GM23338 (cell line): ENCODE data around the gene KSR2. TPM values are rescaled to one million over a fixed set of nuclear protein-coding genes. Genes with fewer than 3 reads are reported as not detected.

Source experiments
- ATAC-seq: fragments of 200-7000 bp; cut with Tn5 transposase; 3 replicates; pipeline ENCODE4 v1.9.1; 2020
- DNase-seq: peaks from one replicate; pipeline ENCODE4 v3.0.0-alpha.2; 2015; ENCODE audit warnings: low spot score
- H2AFZ ChIP-seq: fragments of 200-600 bp; sonication (generic); 2 replicates; pipeline ENCODE4 v1.8.0; 2016; ENCODE audit warnings: antibody characterized with exemption, mild to moderate bottlenecking, moderate library complexity
- H3F3A ChIP-seq: fragments of 200-600 bp; sonication (generic); replicated peaks from 2 replicates; pipeline ENCODE4 v1.8.0; 2017; ENCODE audit warnings: antibody characterized with exemption, mixed run types, low read depth
- H3K27ac ChIP-seq: fragments of 200-600 bp; sonication (generic); 2 replicates; pipeline ENCODE4 v1.6.1; 2016; ENCODE audit warnings: low read depth
- H3K27me3 ChIP-seq: fragments of 200-600 bp; sonication (generic); 2 replicates; pipeline ENCODE4 v1.8.0; 2016; ENCODE audit warnings: mild to moderate bottlenecking, mixed run types, moderate library complexity; ENCODE audit not compliant: insufficient read depth
- H3K36me3 ChIP-seq: fragments of 200-600 bp; sonication (generic); 2 replicates; pipeline ENCODE4 v1.8.0; 2016; ENCODE audit warnings: mild to moderate bottlenecking; ENCODE audit not compliant: insufficient read depth
- H3K4me1 ChIP-seq: fragments of 200-600 bp; sonication (generic); 2 replicates; pipeline ENCODE4 v1.8.0; 2016; ENCODE audit warnings: mild to moderate bottlenecking, moderate library complexity; ENCODE audit not compliant: insufficient read depth
- H3K4me2 ChIP-seq: fragments of 200-600 bp; sonication (generic); 2 replicates; pipeline ENCODE4 v1.7.1; 2017; ENCODE audit warnings: mixed run types
- H3K4me3 ChIP-seq: fragments of 200-600 bp; sonication (generic); 2 replicates; pipeline ENCODE4 v1.6.1; 2016; ENCODE audit warnings: mixed run types
- H3K79me2 ChIP-seq: fragments of 200-600 bp; sonication (generic); replicated peaks from 2 replicates; pipeline ENCODE4 v1.8.0; 2017; ENCODE audit warnings: mild to moderate bottlenecking; ENCODE audit not compliant: insufficient read depth
- H3K9me2 ChIP-seq: fragments of 200-600 bp; sonication (generic); 2 replicates; pipeline ENCODE4 v1.8.0; 2017; ENCODE audit not compliant: insufficient read depth
- H4K20me1 ChIP-seq: fragments of 200-600 bp; sonication (generic); replicated peaks from 2 replicates; pipeline ENCODE4 v1.8.0; 2017; ENCODE audit warnings: mild to moderate bottlenecking; ENCODE audit not compliant: insufficient read depth
- H3K27ac Mint-ChIP-seq: 2 replicates; pipeline ENCODE4 v1.8.0; 2020; ENCODE audit warnings: inconsistent platforms, mild to moderate bottlenecking, moderate library complexity, mixed read lengths
- H3K27me3 Mint-ChIP-seq: 3 replicates; pipeline ENCODE4 v1.8.0; 2022; ENCODE audit warnings: low read depth, mild to moderate bottlenecking, moderate library complexity, mixed read lengths, inconsistent platforms; ENCODE audit not compliant: insufficient read depth, poor library complexity
- H3K36me3 Mint-ChIP-seq: 3 replicates; pipeline ENCODE4 v1.8.0; 2021; ENCODE audit warnings: low read depth, mild to moderate bottlenecking, inconsistent platforms, moderate library complexity, mixed read lengths
- H3K4me1 Mint-ChIP-seq: 3 replicates; pipeline ENCODE4 v1.8.0; 2020; ENCODE audit warnings: mild to moderate bottlenecking, inconsistent platforms, mixed read lengths
- H3K4me3 Mint-ChIP-seq: 3 replicates; pipeline ENCODE4 v1.8.0; 2021; ENCODE audit warnings: moderate library complexity, mild to moderate bottlenecking, inconsistent platforms, mixed read lengths
- H3K9me3 Mint-ChIP-seq: 3 replicates; pipeline ENCODE4 v1.8.0; 2020; ENCODE audit warnings: moderate library complexity, mild to moderate bottlenecking, inconsistent platforms, mixed read lengths
- CREB1 ChIP-seq: fragments of 250-450 bp; sonication (Bioruptor Pico); IDR thresholded peaks from 2 replicates; pipeline ENCODE4 v1.5.0; 2020; ENCODE audit warnings: low read depth, mild to moderate bottlenecking, moderate library complexity
- EZH2 ChIP-seq: fragments of 200-600 bp; sonication (generic); IDR thresholded peaks from one replicate; pipeline ENCODE4 v1.8.0; 2017; ENCODE audit warnings: antibody characterized with exemption, mild to moderate bottlenecking, low read depth; ENCODE audit not compliant: unreplicated experiment
- EZH2phosphoT487 ChIP-seq: fragments of 200-600 bp; sonication (generic); IDR thresholded peaks from one replicate; pipeline ENCODE4 v1.8.1; 2018; ENCODE audit warnings: antibody characterized with exemption; ENCODE audit not compliant: unreplicated experiment
- JUNB ChIP-seq: IDR thresholded peaks from one replicate; pipeline ENCODE4 v1.6.1; 2016; ENCODE audit warnings: antibody characterized with exemption; ENCODE audit not compliant: unreplicated experiment
- NANOG ChIP-seq: IDR thresholded peaks from 2 replicates; pipeline ENCODE4 v1.6.1; 2016; ENCODE audit warnings: antibody characterized with exemption, borderline replicate concordance
- ZNF114 ChIP-seq: fragments of 250-450 bp; sonication (Bioruptor Pico); IDR thresholded peaks from 2 replicates; pipeline ENCODE4 v1.5.0; 2020; ENCODE audit warnings: mild to moderate bottlenecking, moderate library complexity
- polyA plus RNA-seq: library from polyadenylated mRNA; unstranded; fragments of >200 nt; fragmentation: Nextera tagmentation; extraction: Ambion mirVana; gene quantifications from 2 replicates; pipeline ENCODE4 v1.2.1, GENCODE V29; 2016
- total RNA-seq: library from RNA; depleted of rRNA; stranded (reverse); fragments of >200 nt; shearing (Covaris generic); gene quantifications from 2 replicates; pipeline ENCODE4 v1.2.3, GENCODE V29; 2014
- TF ChIP-seq, protein P1 (sequence below): fragments of 250-450 bp; sonication (Bioruptor Pico); IDR thresholded peaks from 2 replicates; pipeline ENCODE4 v1.5.0; 2020; ENCODE audit warnings: mild to moderate bottlenecking, moderate library complexity
- TF ChIP-seq, protein P2 (sequence below), 2 experiments: fragments of 200-600 bp in 1 of 2; sonication (generic) in 1 of 2; conservative IDR thresholded peaks; 2 replicates each; pipeline versions ENCODE4 v1.5.1 to v1.6.1; 2016 to 2017; ENCODE audit warnings: antibody characterized with exemption in 2 of 2, low read depth in 2 of 2, mild to moderate bottlenecking in 2 of 2, moderate library complexity in 1 of 2
- TF ChIP-seq, protein P3 (sequence below): IDR thresholded peaks from one replicate; pipeline ENCODE4 v1.6.1; 2018; ENCODE audit warnings: antibody characterized with exemption; ENCODE audit not compliant: unreplicated experiment

Gene KSR2
- total and polyA plus RNA-seq, 2 experiments from 2014 or later = 1.1 to 2.7 TPM

DNA sequence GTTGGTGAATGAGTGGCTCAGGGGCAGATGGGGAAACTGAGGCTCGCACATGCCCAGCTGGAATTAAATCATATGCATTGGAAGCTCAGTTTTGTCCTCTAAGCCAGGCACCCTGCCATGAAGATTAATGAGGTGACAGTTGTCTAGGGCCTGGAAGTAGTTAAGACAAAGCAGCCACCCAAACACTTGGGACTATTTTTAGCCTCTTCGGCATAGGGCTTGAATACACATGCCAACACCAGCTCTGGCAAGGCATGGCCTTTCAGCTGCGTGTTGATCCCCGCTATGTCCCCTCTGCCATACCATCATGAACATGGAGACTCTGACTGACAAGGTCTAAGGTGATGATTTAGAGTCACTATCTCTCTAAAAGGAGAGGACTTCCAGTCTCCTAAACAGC lies 250.2 kb downstream of the KSR2 start (continued):
- TF ChIP-seq, protein P1, sequence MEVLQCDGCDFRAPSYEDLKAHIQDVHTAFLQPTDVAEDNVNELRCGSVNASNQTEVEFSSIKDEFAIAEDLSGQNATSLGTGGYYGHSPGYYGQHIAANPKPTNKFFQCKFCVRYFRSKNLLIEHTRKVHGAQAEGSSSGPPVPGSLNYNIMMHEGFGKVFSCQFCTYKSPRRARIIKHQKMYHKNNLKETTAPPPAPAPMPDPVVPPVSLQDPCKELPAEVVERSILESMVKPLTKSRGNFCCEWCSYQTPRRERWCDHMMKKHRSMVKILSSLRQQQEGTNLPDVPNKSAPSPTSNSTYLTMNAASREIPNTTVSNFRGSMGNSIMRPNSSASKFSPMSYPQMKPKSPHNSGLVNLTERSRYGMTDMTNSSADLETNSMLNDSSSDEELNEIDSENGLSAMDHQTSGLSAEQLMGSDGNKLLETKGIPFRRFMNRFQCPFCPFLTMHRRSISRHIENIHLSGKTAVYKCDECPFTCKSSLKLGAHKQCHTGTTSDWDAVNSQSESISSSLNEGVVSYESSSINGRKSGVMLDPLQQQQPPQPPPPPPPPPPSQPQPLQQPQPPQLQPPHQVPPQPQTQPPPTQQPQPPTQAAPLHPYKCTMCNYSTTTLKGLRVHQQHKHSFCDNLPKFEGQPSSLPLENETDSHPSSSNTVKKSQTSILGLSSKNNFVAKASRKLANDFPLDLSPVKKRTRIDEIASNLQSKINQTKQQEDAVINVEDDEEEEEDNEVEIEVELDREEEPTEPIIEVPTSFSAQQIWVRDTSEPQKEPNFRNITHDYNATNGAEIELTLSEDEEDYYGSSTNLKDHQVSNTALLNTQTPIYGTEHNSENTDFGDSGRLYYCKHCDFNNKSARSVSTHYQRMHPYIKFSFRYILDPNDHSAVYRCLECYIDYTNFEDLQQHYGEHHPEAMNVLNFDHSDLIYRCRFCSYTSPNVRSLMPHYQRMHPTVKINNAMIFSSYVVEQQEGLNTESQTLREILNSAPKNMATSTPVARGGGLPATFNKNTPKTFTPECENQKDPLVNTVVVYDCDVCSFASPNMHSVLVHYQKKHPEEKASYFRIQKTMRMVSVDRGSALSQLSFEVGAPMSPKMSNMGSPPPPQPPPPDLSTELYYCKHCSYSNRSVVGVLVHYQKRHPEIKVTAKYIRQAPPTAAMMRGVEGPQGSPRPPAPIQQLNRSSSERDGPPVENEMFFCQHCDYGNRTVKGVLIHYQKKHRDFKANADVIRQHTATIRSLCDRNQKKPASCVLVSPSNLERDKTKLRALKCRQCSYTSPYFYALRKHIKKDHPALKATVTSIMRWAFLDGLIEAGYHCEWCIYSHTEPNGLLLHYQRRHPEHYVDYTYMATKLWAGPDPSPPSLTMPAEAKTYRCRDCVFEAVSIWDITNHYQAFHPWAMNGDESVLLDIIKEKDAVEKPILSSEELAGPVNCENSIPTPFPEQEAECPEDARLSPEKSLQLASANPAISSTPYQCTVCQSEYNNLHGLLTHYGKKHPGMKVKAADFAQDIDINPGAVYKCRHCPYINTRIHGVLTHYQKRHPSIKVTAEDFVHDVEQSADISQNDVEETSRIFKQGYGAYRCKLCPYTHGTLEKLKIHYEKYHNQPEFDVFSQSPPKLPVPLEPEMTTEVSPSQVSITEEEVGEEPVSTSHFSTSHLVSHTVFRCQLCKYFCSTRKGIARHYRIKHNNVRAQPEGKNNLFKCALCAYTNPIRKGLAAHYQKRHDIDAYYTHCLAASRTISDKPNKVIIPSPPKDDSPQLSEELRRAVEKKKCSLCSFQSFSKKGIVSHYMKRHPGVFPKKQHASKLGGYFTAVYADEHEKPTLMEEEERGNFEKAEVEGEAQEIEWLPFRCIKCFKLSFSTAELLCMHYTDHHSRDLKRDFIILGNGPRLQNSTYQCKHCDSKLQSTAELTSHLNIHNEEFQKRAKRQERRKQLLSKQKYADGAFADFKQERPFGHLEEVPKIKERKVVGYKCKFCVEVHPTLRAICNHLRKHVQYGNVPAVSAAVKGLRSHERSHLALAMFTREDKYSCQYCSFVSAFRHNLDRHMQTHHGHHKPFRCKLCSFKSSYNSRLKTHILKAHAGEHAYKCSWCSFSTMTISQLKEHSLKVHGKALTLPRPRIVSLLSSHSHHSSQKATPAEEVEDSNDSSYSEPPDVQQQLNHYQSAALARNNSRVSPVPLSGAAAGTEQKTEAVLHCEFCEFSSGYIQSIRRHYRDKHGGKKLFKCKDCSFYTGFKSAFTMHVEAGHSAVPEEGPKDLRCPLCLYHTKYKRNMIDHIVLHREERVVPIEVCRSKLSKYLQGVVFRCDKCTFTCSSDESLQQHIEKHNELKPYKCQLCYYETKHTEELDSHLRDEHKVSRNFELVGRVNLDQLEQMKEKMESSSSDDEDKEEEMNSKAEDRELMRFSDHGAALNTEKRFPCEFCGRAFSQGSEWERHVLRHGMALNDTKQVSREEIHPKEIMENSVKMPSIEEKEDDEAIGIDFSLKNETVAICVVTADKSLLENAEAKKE (CRISPR knock-in tag) = no peak
- TF ChIP-seq EZH2phosphoT487 = no peak
- TF ChIP-seq, protein P2, sequence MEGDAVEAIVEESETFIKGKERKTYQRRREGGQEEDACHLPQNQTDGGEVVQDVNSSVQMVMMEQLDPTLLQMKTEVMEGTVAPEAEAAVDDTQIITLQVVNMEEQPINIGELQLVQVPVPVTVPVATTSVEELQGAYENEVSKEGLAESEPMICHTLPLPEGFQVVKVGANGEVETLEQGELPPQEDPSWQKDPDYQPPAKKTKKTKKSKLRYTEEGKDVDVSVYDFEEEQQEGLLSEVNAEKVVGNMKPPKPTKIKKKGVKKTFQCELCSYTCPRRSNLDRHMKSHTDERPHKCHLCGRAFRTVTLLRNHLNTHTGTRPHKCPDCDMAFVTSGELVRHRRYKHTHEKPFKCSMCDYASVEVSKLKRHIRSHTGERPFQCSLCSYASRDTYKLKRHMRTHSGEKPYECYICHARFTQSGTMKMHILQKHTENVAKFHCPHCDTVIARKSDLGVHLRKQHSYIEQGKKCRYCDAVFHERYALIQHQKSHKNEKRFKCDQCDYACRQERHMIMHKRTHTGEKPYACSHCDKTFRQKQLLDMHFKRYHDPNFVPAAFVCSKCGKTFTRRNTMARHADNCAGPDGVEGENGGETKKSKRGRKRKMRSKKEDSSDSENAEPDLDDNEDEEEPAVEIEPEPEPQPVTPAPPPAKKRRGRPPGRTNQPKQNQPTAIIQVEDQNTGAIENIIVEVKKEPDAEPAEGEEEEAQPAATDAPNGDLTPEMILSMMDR (conservative IDR thresholded peaks at IDR 0.05; ENCODE audit: low read depth in 2 of 2) = no peak
- TF ChIP-seq JUNB = no peak

DNA sequence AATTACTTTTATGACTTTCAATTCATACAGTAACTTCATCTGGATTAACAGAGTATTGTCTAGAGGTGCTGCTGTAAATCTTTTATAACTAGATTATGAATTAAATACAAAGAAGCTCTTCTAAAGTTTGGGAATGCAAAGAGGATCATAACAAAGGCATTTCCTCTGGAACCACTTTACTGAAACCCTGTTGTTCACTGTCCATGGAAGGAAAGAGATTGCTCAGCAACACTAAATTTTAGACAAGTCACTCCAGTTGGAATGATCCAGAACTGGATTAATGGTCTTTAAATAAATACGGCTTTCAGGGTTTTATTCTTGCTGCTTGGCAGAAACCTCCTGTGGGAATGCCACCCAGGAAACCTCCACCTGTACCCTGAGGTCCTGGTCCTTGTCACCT lies 250.6 kb downstream of the KSR2 start:
- H2AFZ ChIP-seq = no peak overlapping the region
- no peak overlapping the region for H3K27ac Mint-ChIP-seq
- no peaks in the 10 kb centered on the region for H3K27me3 Mint-ChIP-seq
- no peaks in the 10 kb centered on the region for H3K36me3 ChIP-seq
- no peaks in the 10 kb centered on the region for H4K20me1 ChIP-seq
- no peak overlapping the region for H3K27ac ChIP-seq
- H3K36me3 Mint-ChIP-seq = no peaks in the 10 kb centered on the region
- no peaks in the 10 kb centered on the region for H3K27me3 ChIP-seq
- H3K4me1 Mint-ChIP-seq = peaks cover 14% of the 10 kb centered on the region
- TF ChIP-seq EZH2 (no peak), ZNF114 (no peak), NANOG (no peak), CREB1 (CRISPR knock-in tag) (no peak)
- TF ChIP-seq, protein P2 (conservative IDR thresholded peaks at IDR 0.05; ENCODE audit: low read depth in 2 of 2) = no peak
- TF ChIP-seq, protein P3, sequence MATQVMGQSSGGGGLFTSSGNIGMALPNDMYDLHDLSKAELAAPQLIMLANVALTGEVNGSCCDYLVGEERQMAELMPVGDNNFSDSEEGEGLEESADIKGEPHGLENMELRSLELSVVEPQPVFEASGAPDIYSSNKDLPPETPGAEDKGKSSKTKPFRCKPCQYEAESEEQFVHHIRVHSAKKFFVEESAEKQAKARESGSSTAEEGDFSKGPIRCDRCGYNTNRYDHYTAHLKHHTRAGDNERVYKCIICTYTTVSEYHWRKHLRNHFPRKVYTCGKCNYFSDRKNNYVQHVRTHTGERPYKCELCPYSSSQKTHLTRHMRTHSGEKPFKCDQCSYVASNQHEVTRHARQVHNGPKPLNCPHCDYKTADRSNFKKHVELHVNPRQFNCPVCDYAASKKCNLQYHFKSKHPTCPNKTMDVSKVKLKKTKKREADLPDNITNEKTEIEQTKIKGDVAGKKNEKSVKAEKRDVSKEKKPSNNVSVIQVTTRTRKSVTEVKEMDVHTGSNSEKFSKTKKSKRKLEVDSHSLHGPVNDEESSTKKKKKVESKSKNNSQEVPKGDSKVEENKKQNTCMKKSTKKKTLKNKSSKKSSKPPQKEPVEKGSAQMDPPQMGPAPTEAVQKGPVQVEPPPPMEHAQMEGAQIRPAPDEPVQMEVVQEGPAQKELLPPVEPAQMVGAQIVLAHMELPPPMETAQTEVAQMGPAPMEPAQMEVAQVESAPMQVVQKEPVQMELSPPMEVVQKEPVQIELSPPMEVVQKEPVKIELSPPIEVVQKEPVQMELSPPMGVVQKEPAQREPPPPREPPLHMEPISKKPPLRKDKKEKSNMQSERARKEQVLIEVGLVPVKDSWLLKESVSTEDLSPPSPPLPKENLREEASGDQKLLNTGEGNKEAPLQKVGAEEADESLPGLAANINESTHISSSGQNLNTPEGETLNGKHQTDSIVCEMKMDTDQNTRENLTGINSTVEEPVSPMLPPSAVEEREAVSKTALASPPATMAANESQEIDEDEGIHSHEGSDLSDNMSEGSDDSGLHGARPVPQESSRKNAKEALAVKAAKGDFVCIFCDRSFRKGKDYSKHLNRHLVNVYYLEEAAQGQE = no peak
- no peaks in the 10 kb centered on the region for H3F3A ChIP-seq
- no peak overlapping the region for H3K4me3 ChIP-seq
- peaks cover 4% of the 10 kb centered on the region; the same call in 1 of the 2 replicates for H3K4me1 ChIP-seq
- no peak for ATAC-seq
- no peak for DNase-seq
- H3K4me2 ChIP-seq = no peak overlapping the region
- H3K79me2 ChIP-seq = no peaks in the 10 kb centered on the region
- H3K9me2 ChIP-seq = 0 out of 2 replicates have a peak, but pooled peaks cover 3% of the 10 kb centered on the region
- H3K4me3 Mint-ChIP-seq = no peak overlapping the region
- no peaks in the 10 kb centered on the region for H3K9me3 Mint-ChIP-seq
